WERI-Rb-1 (cell line): ENCODE results near the gene NALF2.

Source experiments
- DNase-seq: peaks from one replicate; pipeline ENCODE4 v3.0.0-alpha.2; 2020
- H3K27ac ChIP-seq: fragments of 250-450 bp; sonication (Bioruptor Pico); 2 replicates; pipeline ENCODE4 v1.5.1; 2020; ENCODE audit warnings: mild to moderate bottlenecking, moderate library complexity
- H3K27me3 ChIP-seq: fragments of 250-450 bp; sonication (Bioruptor Pico); 2 replicates; pipeline ENCODE4 v1.5.1; 2021; ENCODE audit warnings: mild to moderate bottlenecking, low read depth, moderate library complexity; ENCODE audit not compliant: insufficient read depth, severe bottlenecking
- H3K36me3 ChIP-seq: fragments of 250-450 bp; sonication (Bioruptor Pico); 2 replicates; pipeline ENCODE4 v1.5.1; 2020; ENCODE audit warnings: mild to moderate bottlenecking, moderate library complexity
- H3K4me3 ChIP-seq: 2 replicates; pipeline ENCODE4 v1.5.1; 2011; ENCODE audit warnings: low read depth, mild to moderate bottlenecking, control low read depth, low read length
- H3K9me3 ChIP-seq: fragments of 250-450 bp; sonication (Bioruptor Pico); 2 replicates; pipeline ENCODE4 v1.5.1; 2021; ENCODE audit warnings: mild to moderate bottlenecking, moderate library complexity; ENCODE audit not compliant: severe bottlenecking
- CTCF ChIP-seq: IDR thresholded peaks from 2 replicates; pipeline ENCODE4 v1.5.1; 2011; ENCODE audit warnings: low read depth, mild to moderate bottlenecking, control low read depth, inconsistent platforms, low read length

The NALF2 gene

DNA sequence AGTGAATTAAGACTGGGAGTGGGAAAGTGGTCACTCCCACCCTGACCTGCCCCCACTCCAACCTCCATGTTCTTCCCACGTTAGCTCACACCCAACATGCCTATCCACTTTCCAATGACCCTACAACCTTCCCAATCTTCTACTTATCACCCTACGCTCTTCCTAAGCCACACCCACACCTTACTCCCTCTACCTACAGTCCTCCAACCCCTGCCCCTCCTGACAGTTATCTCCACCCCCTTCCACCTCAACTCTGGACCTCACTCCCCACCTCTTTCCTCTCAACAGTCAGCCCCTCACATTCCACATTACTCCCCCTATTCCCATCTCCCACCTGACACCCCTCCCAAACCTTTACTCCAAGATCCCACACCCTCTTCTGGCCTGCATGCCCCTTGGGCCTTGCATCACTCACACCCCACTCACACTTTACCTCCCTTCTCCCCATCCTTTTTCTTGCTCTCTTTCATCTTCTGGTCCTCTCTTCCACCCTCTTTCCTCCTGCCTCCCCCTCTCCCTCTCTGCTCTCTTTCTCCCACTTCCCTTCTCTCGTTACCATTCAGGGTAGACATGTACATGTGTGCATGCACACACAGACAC lies 6.9 kb downstream of the NALF2 start:
- H3K4me3 ChIP-seq, result no peak overlapping the region
- no peak for DNase-seq
- no peak for TF ChIP-seq CTCF
- no peak overlapping the region for H3K27ac ChIP-seq
- peaks cover 12% of the 10 kb centered on the region for H3K36me3 ChIP-seq
- H3K27me3 ChIP-seq, result no peaks in the 10 kb centered on the region
- no peaks in the 10 kb centered on the region for H3K9me3 ChIP-seq

- no peaks in the 10 kb centered on the region for H3K36me3 ChIP-seq
- no peak for DNase-seq
Observed at GRCh38 chrX:69522052-69522451, 17.9 kb downstream of the NALF2 start.

DNA sequence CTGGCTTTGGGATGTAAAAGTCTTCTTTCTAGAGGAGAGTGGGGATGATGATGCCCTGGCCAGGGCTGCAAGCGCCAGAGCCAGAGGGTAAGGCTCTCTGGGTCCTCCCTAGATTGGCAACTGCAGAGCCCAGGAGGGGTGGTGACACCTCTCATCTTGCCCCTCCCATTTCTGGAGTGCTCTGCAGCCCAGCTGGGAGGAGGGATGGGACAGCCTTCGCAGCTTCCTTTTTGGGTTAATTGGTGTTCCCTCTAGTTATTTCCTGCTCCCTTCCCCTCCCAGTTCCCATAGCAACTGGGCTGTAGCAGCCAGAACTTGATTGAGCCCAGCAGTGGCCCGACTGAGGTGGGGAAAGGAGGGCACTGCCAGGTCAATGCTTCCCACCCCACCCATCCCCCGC lies 19.2 kb downstream of the NALF2 start:
- no peaks in the 10 kb centered on the region for H3K9me3 ChIP-seq

More at GRCh38 chrX:69522052-69522451, 17.9 kb downstream of the NALF2 start:
- Histone ChIP-seq H3K9me3 (no peaks in the 10 kb centered on the region), H3K27ac (no peak overlapping the region; the same call in 1 of the 2 replicates), H3K4me3 (no peak overlapping the region), H3K27me3 (no peaks in the 10 kb centered on the region)
- no peak for TF ChIP-seq CTCF

GRCh38 chrX:69524781-69525363 lies 20.7 kb downstream of the NALF2 start:
- no peak overlapping the region for H3K4me3 ChIP-seq
- H3K36me3 ChIP-seq, result no peaks in the 10 kb centered on the region
- H3K9me3 ChIP-seq, result no peaks in the 10 kb centered on the region
- H3K27me3 ChIP-seq, result no peaks in the 10 kb centered on the region
- no peak overlapping the region for H3K27ac ChIP-seq
- TF ChIP-seq CTCF, result no peak
- DNase-seq, result no peak

More for the DNA sequence above, 19.2 kb downstream of the NALF2 start:
- TF ChIP-seq CTCF, result no peak
- no peak overlapping the region for H3K4me3 ChIP-seq
- no peaks in the 10 kb centered on the region for H3K27me3 ChIP-seq
- no peak for DNase-seq
- H3K27ac ChIP-seq, result no peak overlapping the region
- H3K36me3 ChIP-seq, result no peaks in the 10 kb centered on the region

DNA sequence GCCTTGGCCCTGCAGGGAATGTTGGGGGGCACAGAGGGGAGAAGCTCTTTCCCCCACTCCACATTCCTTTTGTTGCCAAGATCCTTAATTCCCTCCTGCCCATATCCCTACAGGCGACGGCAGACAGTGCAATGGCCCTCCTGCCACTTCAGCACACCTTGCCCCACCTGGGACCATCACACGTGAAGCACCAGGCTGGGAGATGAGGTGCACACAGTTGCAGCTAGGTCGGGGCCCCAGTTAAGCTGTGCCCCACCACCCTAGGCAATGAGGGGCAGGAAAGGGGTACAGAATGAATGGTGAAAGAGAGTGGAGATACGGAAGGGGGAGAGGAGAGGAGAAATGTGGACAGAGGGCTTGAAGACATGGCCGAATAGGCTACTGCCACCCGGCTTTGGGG lies 26.2 kb downstream of the NALF2 start:
- Histone ChIP-seq H3K36me3 (no peaks in the 10 kb centered on the region), H3K9me3 (no peaks in the 10 kb centered on the region), H3K27me3 (peaks cover 5% of the 10 kb centered on the region)

More for the DNA sequence above, 26.2 kb downstream of the NALF2 start:
- H3K4me3 ChIP-seq, result no peak overlapping the region
- no peak for DNase-seq
- TF ChIP-seq CTCF, result no peak
- H3K27ac ChIP-seq, result no peak overlapping the region
